ENCODE data around the gene ERBB4.

ERBB4 gene

GRCh38 chr2:212173756-212174510, 364.7 kb downstream of the ERBB4 start:
- Histone ChIP-seq H3K4me3 (ENCODE audit: low read depth, low read length) (no peak overlapping the region), H3K36me3 (no peaks in the 10 kb centered on the region), H3K27me3 (ENCODE audit: insufficient read depth, low read depth, severe bottlenecking) (no peaks in the 10 kb centered on the region), H3K9me3 (ENCODE audit: severe bottlenecking) (peaks cover 6% of the 10 kb centered on the region), H3K27ac (no peak overlapping the region)
- DNase-seq: no peak
- TF ChIP-seq CTCF (IDR thresholded peaks at IDR 0.05; ENCODE audit: low read depth, low read length): no peak

GRCh38 chr2:212173331-212173730, 365.3 kb downstream of the ERBB4 start:
- DNase-seq: no peak
- Histone ChIP-seq H3K27me3 (ENCODE audit: insufficient read depth, low read depth, severe bottlenecking) (no peaks in the 10 kb centered on the region), H3K36me3 (no peaks in the 10 kb centered on the region), H3K9me3 (ENCODE audit: severe bottlenecking) (peaks cover 6% of the 10 kb centered on the region), H3K4me3 (ENCODE audit: low read depth, low read length) (no peak overlapping the region), H3K27ac (no peak overlapping the region)
- no peak for TF ChIP-seq CTCF (IDR thresholded peaks at IDR 0.05; ENCODE audit: low read depth, low read length)

DNA sequence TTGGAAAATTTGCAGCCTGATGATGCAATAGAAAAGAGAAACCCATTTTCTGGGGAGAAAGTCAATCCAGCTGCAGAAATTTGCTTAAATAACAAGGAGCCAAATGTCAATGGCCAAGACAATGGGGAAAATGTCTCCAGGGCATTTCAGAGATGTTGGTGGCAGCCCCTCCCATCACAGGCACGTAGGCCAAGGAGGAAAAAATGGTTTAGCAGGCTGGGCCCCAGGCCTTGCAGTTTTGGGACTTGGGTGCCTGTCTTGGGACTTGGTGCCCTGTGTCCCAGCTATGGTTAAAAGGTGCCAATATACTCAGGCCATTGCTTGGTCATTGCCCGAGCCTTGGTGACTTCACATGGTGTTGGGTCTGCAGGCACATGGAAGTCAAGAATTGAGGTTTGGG, 368.2 kb downstream of the ERBB4 start:
- no peaks in the 10 kb centered on the region for H3K36me3 ChIP-seq
- no peak for DNase-seq
- peaks cover 6% of the 10 kb centered on the region for H3K9me3 ChIP-seq (ENCODE audit: severe bottlenecking)
- H3K4me3 ChIP-seq (ENCODE audit: low read depth, low read length): no peak overlapping the region
- no peak overlapping the region for H3K27ac ChIP-seq
- no peaks in the 10 kb centered on the region for H3K27me3 ChIP-seq (ENCODE audit: insufficient read depth, low read depth, severe bottlenecking)
- TF ChIP-seq CTCF (IDR thresholded peaks at IDR 0.05; ENCODE audit: low read depth, low read length): no peak

GRCh38 chr2:212158081-212158480, 380.5 kb downstream of the ERBB4 start:
- no peaks in the 10 kb centered on the region for H3K27me3 ChIP-seq (ENCODE audit: insufficient read depth, low read depth, severe bottlenecking)
- no peaks in the 10 kb centered on the region for H3K36me3 ChIP-seq
- no peak overlapping the region for H3K4me3 ChIP-seq (ENCODE audit: low read depth, low read length)
- no peak for DNase-seq
- no peaks in the 10 kb centered on the region for H3K9me3 ChIP-seq (ENCODE audit: severe bottlenecking)
- no peak for TF ChIP-seq CTCF (IDR thresholded peaks at IDR 0.05; ENCODE audit: low read depth, low read length)
- no peak overlapping the region for H3K27ac ChIP-seq

- no peaks in the 10 kb centered on the region for H3K27me3 ChIP-seq (ENCODE audit: insufficient read depth, low read depth, severe bottlenecking)
Observed at GRCh38 chr2:212157012-212157411, 381.6 kb downstream of the ERBB4 start.

More at GRCh38 chr2:212157012-212157411, 381.6 kb downstream of the ERBB4 start:
- H3K4me3 ChIP-seq (ENCODE audit: low read depth, low read length): no peak overlapping the region
- no peak overlapping the region for H3K27ac ChIP-seq
- H3K36me3 ChIP-seq: no peaks in the 10 kb centered on the region
- no peak for TF ChIP-seq CTCF (IDR thresholded peaks at IDR 0.05; ENCODE audit: low read depth, low read length)
- H3K9me3 ChIP-seq (ENCODE audit: severe bottlenecking): no peaks in the 10 kb centered on the region
- no peak for DNase-seq
